GM10266 (cell line): ENCODE results near the gene ARL14EPL.
A peak's percentile ranks its signal among the peaks of the same experiment; 100 is the strongest.

Source experiments
- DNase-seq: peaks from one replicate; pipeline ENCODE4 v3.0.0; 2012; ENCODE audit errors: extremely low spot score
- CTCF ChIP-seq: IDR thresholded peaks from 2 replicates; pipeline ENCODE4 v1.5.1; 2012; ENCODE audit warnings: mild to moderate bottlenecking, low read depth; ENCODE audit not compliant: control insufficient read depth, insufficient read depth; ENCODE audit errors: missing control alignments

ARL14EPL gene

GRCh38 chr5:116045821-116046220 is 13.5 kb downstream of the ARL14EPL start:
- no peak for DNase-seq
- no peak for TF ChIP-seq CTCF

GRCh38 chr5:116046261-116046660 is 14.0 kb downstream of the ARL14EPL start:
- DNase-seq: no peak

GRCh38 chr5:116046823-116047222 is 14.6 kb downstream of the ARL14EPL start:
- no peak for DNase-seq
- TF ChIP-seq CTCF: no peak

More at GRCh38 chr5:116046261-116046660, 14.0 kb downstream of the ARL14EPL start:
- no peak for TF ChIP-seq CTCF

- TF ChIP-seq CTCF: no peak
- no peak for DNase-seq
These were observed 26.2 kb downstream of the ARL14EPL start for GRCh38 chr5:116058346-116058936.

GRCh38 chr5:116062352-116062751 is 30.1 kb downstream of the ARL14EPL start:
- DNase-seq: no peak
- TF ChIP-seq CTCF: no peak

- no peak for TF ChIP-seq CTCF
- no peak for DNase-seq
These were observed 31.7 kb downstream of the ARL14EPL start for GRCh38 chr5:116063950-116064349.

GRCh38 chr5:116068028-116068632 is 35.9 kb downstream of the ARL14EPL start:
- peak; percentile 52 for TF ChIP-seq CTCF
- DNase-seq: peak; percentile 36
